ENCODE results near the gene DTWD1.
A peak's percentile ranks its signal among the peaks of the same experiment; 100 is the strongest.
"Not testable (repeated sequence)": the region's sequence is repeated elsewhere in the genome, so short reads cannot be mapped to it uniquely, and the experiment has no call there.

DTWD1 gene, protein sequence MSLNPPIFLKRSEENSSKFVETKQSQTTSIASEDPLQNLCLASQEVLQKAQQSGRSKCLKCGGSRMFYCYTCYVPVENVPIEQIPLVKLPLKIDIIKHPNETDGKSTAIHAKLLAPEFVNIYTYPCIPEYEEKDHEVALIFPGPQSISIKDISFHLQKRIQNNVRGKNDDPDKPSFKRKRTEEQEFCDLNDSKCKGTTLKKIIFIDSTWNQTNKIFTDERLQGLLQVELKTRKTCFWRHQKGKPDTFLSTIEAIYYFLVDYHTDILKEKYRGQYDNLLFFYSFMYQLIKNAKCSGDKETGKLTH

DNA sequence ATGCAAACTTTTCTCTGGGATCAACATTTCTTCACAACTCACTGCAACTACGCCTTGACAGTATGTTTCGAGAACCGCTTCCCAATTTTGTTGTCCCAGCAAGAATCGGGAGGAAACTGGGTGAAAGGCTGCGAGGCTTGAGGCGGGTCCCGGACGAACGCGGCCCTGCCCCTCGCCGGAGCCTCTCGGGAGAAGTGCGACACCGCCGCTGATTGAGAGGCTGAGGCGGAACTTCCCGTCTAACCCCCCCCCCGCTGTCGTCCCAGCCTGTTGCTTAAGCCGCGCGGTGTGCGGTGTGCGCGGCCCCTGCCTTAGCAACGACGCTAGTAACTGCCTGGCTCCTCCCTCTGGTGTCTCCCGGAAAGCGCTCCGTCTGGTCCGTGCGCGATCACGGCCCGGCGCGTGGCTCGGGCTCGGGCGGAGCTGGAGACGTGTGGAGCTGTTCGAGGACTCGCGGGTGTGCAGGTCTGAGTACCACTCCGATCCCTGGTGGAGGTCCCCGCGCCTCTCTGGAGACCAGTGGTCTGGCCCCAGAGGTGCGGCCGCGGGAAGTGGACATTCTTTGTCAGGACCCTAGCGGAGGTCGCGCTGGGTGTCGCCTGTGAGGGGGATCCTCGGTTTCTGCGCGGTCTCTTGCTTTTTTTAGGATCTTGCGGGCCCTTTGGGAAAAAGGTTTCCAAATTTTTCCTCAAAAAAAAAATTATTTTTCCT, at the start of gene DTWD1, which contains the start of gene FAM227B:
TSS of gene DTWD1 (plus strand) at position 391 of the 711 bp plus-strand sequence. CDS start 4,120 bp downstream, outside the sequence.
TSS of gene FAM227B (minus strand) at position 161 of the 711 bp plus-strand sequence. CDS start 5,647 bp downstream, outside the sequence.
- peak; percentile 92 for FAIRE-seq

DNA sequence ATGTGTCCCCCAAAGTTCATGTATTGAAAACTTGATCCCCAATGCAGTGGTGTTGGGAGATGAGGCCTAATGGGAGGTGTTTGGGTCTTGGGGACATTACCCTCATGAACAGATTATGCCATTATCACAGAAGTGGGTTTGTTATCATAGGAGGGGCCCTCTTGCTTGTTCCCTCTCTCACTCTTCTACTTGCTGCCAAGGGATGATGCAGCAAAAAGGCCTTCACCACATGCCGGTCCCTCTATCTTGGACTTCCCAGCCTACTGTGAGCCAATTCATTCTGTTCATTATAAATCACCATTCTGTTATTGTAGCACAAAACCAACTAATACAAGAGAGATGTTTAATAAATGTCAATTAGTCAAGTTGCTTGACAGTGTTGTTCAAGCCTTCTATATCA, 47.4 kb upstream of the DTWD1 start:
- no peak for FAIRE-seq

DNA sequence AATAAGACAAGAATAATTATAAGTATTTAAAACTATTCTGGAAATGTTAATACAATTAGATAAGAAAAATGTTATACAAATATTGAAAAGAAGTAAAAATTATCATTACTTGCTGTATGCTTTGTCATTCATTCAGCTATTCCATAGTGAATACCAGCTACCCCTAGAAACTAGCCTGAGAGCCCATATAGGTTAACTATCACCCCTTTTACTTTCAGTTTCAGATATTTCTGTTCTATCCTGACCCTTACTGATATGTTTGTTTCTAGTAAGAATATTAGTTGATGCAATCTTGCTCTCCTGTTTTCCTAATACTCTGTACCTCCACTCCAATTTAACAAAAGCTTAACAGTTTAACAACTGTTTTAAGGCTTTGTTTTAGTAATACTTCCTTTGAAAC, 31.8 kb upstream of the DTWD1 start:
- FAIRE-seq: no peak

DNA sequence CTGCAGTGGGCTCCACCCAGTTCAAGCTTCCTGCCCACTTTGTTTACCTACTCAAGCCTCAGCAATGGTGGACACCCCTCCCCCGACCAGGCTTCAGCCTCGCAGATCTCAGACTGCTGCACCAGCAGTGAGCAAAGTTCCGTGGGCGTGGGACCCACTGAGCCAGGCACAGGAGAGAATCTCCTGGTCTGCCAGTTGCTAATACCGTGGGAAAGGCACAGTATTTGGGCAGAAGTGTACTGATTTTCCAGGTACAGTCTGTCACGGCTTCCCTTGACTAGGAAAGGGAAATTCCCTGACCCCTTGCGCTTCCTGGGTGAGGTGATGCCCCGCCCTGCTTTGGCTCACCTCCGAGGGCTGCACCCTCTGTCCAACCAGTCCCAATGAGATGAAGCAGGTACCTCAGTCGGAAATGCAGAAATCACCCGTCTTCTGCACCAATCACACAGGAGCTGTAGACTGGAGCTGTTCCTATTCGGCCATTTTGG, 28.0 kb upstream of the DTWD1 start:
- not testable (repeated sequence) for FAIRE-seq

DNA sequence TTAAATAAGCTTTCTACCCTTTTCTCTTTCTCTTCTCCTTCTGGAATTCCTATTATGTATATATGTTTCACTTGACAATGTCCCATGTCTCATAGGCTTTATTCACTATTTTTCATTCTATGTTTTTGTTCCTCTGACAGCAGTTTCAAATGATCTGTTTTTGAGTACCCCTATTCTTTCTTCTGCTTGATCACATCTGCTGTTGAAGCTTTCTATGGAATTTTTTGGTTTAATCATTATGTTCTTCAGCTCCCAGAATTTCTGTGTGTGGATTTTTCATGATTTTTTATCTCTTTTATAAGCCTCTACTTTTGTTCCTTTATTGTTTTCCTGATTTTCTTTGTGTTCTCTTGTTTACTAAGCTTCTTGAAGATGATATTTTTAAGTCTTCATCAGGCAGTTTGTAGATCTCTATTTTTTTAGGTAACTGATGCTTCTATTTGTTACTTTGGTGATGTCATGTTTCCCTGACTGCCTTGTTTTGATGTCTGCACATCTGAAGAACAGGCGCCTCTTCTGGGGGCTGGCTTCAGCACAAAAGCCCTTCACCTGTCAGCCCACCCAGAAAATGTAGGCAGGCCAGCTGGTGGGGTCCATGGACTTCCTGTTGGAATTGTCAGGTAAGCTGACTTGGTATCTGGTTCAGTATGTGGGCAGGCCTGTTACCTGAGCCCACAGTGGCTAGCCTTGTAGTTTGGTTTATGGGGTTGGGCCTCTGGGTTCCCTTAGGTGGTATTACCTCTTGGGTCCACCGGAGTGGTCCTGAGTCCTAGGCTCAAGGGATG, 16.0 kb upstream of the DTWD1 start:
- FAIRE-seq: no peak

DNA sequence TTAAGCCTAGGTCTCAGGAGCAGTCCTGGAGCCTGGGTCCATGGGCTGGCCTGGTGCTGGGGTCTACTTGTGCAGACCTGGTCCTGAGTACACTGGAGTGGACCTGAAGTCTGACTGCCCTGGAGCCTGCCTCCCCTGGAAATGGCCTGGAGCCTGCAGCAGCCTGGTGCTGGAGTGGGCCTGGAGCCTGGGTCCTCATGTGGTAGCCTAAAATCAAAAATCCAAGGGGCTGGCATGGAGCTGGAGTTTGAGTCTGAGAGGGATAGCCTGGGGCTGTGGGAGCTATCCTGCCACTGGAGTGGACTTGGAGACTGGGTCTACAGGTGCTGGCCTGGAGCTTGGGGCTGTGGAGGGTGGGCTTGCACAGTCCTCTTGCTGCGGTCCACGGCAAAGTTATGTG, 15.3 kb upstream of the DTWD1 start:
- no peak for FAIRE-seq

DNA sequence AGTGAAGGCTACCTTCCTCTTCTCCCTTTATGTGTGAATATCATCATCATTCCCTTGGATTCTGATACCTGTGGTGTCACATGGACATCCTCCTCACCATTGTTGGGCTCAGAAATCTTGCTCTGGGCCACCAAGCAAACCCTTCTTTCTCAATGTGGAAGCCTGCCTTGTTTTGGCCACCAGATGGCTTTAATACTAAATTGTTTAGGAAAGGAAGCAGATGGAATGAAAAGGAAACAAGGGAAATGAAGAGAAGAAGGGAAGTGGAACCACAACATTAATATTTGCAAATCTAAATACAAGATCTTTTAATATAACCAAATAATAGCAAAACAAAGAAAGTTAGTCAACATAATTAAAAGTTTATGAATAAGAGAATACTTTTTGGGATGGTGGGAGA, 14.3 kb upstream of the DTWD1 start:
- no peak for FAIRE-seq

DNA sequence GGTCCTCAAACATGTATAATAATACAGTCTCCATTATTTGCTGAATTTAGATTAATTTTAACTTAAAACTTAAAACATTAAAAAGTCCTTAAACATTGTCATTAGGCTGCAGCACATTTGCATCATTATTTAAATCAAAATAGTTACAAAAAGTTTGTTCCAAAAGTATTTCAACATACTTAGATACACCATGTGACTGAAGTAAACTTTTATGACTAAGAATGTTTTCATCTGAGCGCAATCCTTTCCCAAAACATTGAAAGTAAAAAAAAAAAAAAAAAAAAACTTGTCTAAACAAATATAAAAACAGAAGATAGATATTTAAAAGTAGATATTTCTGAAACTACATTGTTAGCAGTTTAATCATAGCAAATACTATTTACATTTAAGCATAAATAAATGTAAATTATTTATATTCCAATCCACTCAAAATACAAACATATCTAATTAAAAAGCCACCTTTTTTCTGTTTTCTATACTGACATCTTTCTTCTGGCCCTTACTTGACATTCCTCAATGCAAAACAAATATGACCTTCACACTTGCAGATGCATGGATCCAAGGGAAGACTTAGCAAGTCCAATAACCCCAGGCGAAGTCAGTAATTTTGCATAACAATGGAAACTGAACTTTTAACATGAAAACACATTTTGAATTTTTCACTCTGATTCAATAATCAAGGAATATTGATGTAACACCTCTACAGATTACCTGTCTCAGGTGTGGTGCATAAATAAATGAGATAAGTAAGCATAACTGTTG, 10.5 kb upstream of the DTWD1 start:
- peak; percentile 72 for FAIRE-seq

DNA sequence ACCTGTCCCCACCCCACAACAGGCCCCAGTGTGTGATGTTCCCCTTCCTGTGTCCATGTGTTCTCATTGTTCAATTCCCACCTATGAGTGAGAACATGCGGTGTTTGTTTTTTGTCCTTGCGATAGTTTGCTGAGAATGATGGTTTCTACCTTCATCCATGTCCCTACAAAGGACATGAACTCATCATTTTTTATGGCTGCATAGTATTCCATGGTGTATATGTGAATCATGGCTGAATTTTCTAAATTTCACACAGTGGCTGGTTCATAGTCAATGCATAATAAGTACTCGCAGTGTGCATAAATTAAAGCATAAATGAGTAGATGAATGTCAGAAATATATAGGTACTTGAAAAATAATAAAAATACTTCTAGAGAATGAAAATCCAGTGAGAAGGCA, 8.6 kb upstream of the DTWD1 start:
- not testable (repeated sequence) for FAIRE-seq

DNA sequence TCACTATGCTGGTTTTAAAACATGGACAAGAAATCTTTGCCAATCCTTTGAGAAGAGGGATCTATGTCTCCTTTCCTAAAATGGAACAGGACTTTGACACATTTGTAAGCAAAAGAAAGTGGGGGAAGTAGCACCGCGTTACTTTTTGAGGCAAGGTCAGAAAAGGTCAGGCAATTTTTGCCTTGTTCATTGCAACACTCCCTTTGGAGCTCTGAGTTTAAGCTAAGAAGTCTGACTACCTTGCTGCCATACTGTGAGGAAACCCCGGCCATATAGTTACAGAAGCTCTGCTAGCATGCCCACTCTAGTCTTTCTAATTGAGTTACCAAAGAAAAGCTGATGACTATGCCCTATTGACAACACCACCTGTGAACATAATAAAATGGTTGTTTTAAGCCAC, 1.6 kb upstream of the DTWD1 start:
- FAIRE-seq: no peak

DNA sequence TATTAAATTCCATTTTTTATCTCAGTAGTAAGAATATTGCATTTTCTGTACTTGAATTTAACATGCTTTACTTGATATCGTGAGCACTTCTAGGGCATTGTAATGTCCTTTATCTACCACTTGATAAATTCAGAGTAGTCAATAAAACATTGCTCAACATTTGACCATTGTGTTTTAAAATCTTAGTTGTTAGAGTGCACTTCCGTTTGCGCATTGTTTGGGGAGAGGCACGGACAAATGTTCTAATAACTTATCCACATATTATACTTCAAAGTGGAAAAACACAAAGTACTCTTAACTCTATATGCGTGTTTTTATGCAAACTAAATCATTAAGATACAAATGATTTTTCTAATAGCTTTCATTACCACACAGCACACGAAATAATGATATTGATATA, 649 bp upstream of the DTWD1 start:
- no peak for FAIRE-seq

DNA sequence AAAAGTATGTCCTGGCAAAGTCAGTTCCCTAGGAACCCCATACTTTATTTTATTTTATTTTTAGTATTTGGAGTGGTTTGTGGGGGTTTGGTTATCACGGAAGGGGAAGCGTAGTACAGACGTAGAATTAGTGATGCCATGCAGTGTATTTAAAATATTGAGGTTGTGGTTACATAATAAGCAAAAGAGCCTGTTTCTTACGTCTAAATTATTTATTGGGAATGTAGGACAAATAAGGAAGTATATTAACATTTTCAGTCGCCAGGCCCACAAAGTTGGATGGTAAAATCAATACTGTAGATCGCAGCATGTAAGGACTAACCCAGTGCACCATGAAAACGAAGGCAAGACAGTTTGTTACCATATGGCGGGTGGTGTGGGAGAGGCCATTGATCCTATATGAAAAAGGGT, 558 bp downstream of the DTWD1 start:
- FAIRE-seq: no peak

DNA sequence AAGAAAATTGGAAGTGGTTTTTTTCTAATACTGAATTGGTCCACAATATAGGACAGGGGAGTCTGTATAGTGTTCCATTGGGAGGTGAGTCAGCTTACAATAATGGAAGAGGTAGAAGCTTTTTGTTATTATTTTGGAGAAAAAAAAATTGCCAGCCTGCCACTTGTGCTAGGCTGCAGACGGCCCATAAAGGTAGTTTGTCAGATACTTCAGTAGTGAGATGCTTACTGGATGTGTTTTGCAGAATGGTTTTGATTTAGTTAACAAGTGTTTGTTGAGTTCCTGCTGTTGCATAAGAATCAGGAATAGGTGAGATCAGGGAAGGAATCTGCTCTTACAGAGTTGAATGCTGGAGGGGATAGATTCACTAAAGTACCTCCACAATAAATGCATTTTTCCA, 1.0 kb downstream of the DTWD1 start:
- FAIRE-seq: no peak

DNA sequence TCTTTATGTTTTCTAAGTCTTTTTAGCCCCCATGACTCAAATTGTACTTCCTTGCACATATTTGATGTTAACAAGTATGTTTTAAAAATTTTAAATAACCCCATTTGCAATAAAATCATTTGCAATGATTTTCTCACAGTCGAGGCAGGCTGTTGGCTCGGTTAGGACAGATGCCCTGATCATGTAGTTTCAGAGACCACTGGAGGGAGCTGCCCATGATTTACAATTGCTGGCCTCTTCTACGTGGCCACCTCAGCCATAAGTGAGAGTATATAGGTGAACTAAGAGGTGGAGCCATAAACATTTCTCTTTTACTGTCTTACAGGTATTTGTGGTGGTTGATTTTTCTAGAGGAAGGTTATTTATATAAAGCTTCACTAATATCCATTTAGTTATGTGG, 1.7 kb downstream of the DTWD1 start:
- no peak for FAIRE-seq

DNA sequence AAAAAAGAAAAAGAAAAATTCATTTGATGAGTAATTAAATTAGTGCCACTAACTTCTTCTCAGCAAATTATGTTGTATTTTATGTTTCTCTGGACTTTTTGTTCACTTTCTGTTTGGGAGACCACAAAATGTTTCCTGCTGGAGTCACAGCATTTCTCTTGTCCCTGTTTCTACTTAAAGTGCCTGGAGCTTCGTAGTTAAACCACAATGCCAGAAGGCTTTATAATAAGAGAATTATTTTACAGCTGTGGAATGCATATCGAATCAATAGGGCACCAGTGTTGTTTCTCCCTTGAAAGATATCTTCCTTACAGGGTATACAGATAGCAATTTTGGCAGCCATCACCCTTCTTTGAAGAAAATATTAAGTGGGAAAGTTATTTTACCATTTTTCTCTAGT, 3.2 kb downstream of the DTWD1 start:
- no peak for FAIRE-seq

DNA sequence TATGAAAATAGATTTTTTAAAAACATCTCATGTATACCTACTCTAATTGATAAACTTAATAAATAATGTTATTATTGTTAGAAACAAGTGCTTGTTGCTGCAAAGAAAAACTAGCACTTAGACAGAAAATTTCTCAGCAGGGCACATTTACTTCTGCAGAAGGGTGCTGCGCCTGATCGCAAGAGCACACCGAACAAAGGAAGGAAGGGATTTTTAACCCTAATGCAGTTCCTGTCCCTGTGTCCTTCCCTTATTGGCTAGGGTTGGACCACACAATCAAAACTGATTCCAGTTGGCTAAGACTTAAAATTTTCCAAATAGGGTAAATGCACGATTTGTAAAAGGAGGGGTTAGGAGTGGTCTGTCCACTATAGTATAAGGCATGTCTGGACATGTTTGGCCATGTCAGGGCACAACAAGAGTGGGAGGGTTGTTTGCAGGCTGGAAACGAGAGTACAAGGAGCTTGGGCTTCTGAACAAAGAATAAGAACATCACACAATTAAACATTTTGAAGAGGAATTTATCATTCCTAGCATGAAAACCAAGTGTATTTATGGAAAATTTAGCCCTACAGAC, 4.7 kb downstream of the DTWD1 start:
- no peak for FAIRE-seq

DNA sequence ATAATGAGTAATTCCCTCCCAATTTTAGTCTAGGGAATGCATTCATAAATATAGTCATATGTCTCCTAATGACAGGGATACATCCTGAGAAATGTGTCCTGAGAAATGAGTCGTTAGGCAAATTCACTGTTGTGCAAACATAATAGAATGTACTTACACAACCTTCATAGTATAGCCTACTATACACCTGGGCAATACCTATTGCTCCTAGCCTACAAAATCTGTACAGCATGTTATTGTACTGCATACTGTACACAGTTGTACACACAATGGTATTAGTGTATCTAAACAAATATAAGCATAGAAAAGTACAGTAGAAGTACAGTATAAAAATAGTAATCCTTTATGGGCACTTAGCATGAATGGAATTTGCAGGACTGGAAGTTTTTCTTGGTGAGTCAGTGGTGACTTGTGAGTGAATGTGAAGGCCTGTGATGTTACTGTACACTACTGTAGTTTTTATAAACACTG, 6.6 kb downstream of the DTWD1 start:
- FAIRE-seq: no peak

DNA sequence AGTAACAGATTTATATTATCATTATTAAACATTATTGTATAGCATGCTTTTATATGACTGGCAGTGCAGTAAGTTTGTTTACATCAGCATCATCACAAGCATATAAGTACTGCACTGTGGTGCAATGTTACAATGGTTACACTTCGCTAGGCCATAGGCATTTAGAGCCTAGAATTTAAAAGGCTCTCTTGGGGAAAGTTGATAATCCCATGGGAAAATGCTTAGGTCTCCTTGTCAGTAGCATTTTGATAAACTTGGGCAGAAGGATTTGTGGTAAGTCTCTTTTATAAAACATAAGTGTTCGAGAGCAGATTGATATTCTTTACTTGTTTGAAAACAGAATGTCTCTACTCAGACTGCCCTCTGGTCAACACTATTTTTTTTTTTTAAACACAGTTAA, 7.5 kb downstream of the DTWD1 start:
- FAIRE-seq: no peak

DNA sequence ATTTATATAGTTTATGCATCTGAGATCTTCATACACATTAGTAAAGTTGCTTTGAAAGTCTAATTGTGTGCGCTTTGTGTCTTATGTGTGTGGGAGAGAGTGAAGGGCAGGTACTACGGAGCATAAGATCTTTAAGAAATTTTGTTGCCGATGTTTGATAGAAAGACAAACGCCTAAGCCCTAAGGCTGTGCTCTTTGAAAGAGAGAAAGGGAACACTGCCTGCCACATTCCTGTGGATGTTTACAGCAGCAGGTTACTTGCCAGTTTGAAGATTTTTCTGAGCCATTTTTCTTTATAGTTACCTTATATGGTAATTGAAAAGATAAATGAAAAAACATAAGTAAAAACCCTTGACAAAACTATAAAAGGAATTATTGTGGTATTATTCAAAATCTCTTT, 17.0 kb downstream of the DTWD1 start:
- FAIRE-seq: no peak

DNA sequence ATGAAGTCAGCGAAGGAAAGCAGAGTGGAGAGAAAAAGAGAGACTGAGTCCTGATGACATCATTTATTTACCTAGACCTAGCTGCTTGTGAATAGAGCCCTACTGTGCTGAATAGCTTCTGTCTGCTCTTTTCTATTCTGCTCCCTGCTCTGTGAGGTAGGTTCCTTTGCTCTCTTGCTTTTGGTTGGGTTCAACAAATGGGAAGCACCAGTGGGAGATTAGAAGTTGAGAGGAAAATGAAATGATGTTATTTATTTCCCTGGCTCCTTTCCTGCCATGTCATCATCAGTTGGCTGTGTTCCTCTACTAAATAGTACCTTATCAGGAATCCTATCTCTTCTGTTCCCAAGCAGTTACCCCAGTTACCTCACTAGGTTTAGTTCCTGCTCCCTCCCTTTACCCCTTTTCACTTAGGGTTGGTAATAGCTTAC, 23.5 kb downstream of the DTWD1 start:
- no peak for FAIRE-seq

DNA sequence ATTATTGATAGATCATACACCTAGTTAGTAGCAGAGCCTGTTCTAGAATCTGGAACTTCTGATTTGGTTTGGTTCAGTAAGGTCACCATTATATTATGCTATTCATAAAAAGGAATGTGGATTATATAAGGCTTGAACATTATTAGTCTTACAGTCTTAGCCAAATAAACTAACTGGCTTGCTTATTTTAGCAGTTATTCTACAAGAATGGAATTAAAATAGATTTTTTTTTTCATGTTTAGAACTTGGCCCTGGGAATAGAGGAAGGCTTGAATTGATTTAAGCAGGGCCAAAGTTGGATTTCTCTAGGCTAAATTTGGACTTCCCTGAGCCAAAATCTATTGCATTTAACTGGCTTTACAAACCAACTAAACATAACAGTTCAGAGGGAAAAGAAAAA, 24.4 kb downstream of the DTWD1 start:
- no peak for FAIRE-seq

DNA sequence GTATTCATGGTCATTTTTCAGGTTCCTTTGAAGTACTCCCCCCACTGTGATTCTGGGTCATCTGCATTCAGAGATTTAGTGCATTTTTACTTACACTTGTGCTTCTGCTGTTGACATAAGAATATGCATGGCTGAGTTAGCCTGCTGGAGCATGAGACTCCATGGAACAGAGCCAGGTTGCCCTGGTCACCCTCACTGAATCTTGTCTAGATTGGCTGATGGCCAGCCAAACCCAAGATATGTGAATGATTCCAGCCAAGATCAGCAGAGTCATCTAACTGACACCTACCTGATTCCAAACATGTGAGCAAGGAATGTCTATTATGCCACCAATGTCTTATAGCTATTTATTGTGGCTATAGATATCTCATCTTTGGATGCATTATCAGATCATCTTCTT, 25.1 kb downstream of the DTWD1 start:
- no peak for FAIRE-seq

Measured in A204.1 (cell line).